WTC11 (cell line): ENCODE data around the gene TOB1. TPM values are rescaled to one million over a fixed set of nuclear protein-coding genes. Genes with fewer than 3 reads are reported as not detected.

Experiments used
- ATAC-seq: fragments of 200-7000 bp; cut with Tn5 transposase; 2 replicates; pipeline ENCODE4 v1.10.0; 2021; ENCODE audit warnings: mild to moderate bottlenecking, moderate library complexity
- CTCF ChIA-PET: fragments of 300-600 bp; sonication (Branson Sonifier 250); formaldehyde crosslinking; loops from one replicate; lab custom pipeline; 2021; ENCODE audit warnings: antibody characterized with exemption; lab: Charles Lee
- POLR2A ChIA-PET: fragments of 350-600 bp; sonication (Branson Sonifier 250); formaldehyde crosslinking; loops from one replicate; lab custom pipeline; 2021; ENCODE audit warnings: antibody characterized with exemption; lab: Charles Lee
- DNase-seq: peaks from one replicate; pipeline ENCODE4 v3.0.0; 2021; ENCODE audit warnings: low spot score
- H3K27ac Mint-ChIP-seq: 2 replicates; pipeline ENCODE4 v1.8.0; 2021; ENCODE audit warnings: mixed read lengths
- H3K27me3 Mint-ChIP-seq: 2 replicates; pipeline ENCODE4 v1.8.0; 2021; ENCODE audit warnings: low read depth, mild to moderate bottlenecking, moderate library complexity, mixed read lengths
- H3K36me3 Mint-ChIP-seq: 2 replicates; pipeline ENCODE4 v1.8.0; 2021; ENCODE audit warnings: mixed read lengths
- H3K4me1 Mint-ChIP-seq: 2 replicates; pipeline ENCODE4 v1.8.0; 2022; ENCODE audit warnings: mixed read lengths
- H3K4me3 Mint-ChIP-seq: 2 replicates; pipeline ENCODE4 v1.8.0; 2021; ENCODE audit warnings: mild to moderate bottlenecking, moderate library complexity, mixed read lengths
- H3K9me3 Mint-ChIP-seq: 2 replicates; pipeline ENCODE4 v1.8.0; 2021; ENCODE audit warnings: mixed read lengths
- ATF1 ChIP-seq: sonication (generic); formaldehyde crosslinking; IDR thresholded peaks from 2 replicates; pipeline ENCODE4 v1.8.1; 2023; ENCODE audit warnings: mild to moderate bottlenecking, moderate library complexity, missing genetic modification reagents
- ELF4 ChIP-seq: sonication (generic); formaldehyde crosslinking; IDR thresholded peaks from 2 replicates; pipeline ENCODE4 v1.8.1; 2022; ENCODE audit warnings: low read depth, mild to moderate bottlenecking, moderate library complexity, missing genetic modification reagents
- FOXJ3 ChIP-seq: sonication (generic); formaldehyde crosslinking; IDR thresholded peaks from 2 replicates; pipeline ENCODE4 v1.9.0; 2021; ENCODE audit warnings: missing genetic modification reagents, mild to moderate bottlenecking, borderline replicate concordance
- FOXK1 ChIP-seq: sonication (generic); formaldehyde crosslinking; IDR thresholded peaks from 2 replicates; pipeline ENCODE4 v1.8.0; 2022; ENCODE audit warnings: mild to moderate bottlenecking, moderate library complexity, missing genetic modification reagents
- FOXP1 ChIP-seq: sonication (generic); formaldehyde crosslinking; IDR thresholded peaks from 2 replicates; pipeline ENCODE4 v1.8.0; 2022; ENCODE audit warnings: missing genetic modification reagents, mild to moderate bottlenecking, moderate library complexity, borderline replicate concordance
- IRF1 ChIP-seq: sonication (generic); formaldehyde crosslinking; IDR thresholded peaks from 2 replicates; pipeline ENCODE4 v1.8.0; 2023; ENCODE audit warnings: missing genetic modification reagents
- JUN ChIP-seq: sonication (generic); formaldehyde crosslinking; IDR thresholded peaks from 2 replicates; pipeline ENCODE4 v1.8.0; 2023; ENCODE audit warnings: mild to moderate bottlenecking, missing genetic modification reagents
- MAX ChIP-seq: sonication (generic); formaldehyde crosslinking; IDR thresholded peaks from 2 replicates; pipeline ENCODE4 v1.8.0; 2022; ENCODE audit warnings: mild to moderate bottlenecking, missing genetic modification reagents
- MLX ChIP-seq: sonication (generic); formaldehyde crosslinking; IDR thresholded peaks from 2 replicates; pipeline ENCODE4 v1.8.1; 2023; ENCODE audit warnings: mild to moderate bottlenecking, missing genetic modification reagents, moderate library complexity
- MXD4 ChIP-seq: fragments of 250-450 bp; sonication (Bioruptor Pico); IDR thresholded peaks from 2 replicates; pipeline ENCODE4 v1.8.0; 2021; ENCODE audit warnings: mild to moderate bottlenecking, moderate library complexity, borderline replicate concordance
- MYBL2 ChIP-seq: sonication (generic); formaldehyde crosslinking; IDR thresholded peaks from 2 replicates; pipeline ENCODE4 v1.8.1; 2023; ENCODE audit warnings: mild to moderate bottlenecking, moderate library complexity, missing genetic modification reagents
- PRDM15 ChIP-seq: sonication (generic); formaldehyde crosslinking; IDR thresholded peaks from 2 replicates; pipeline ENCODE4 v1.8.0; 2022; ENCODE audit warnings: missing genetic modification reagents
- PRRX2 ChIP-seq: fragments of 250-450 bp; sonication (Bioruptor Pico); IDR thresholded peaks from 2 replicates; pipeline ENCODE4 v1.8.0; 2021; ENCODE audit warnings: mild to moderate bottlenecking
- TEAD4 ChIP-seq: sonication (generic); formaldehyde crosslinking; IDR thresholded peaks from 2 replicates; pipeline ENCODE4 v1.8.0; 2022; ENCODE audit warnings: mild to moderate bottlenecking, missing genetic modification reagents
- USF2 ChIP-seq: sonication (generic); formaldehyde crosslinking; IDR thresholded peaks from 2 replicates; pipeline ENCODE4 v1.8.1; 2023; ENCODE audit warnings: mild to moderate bottlenecking, missing genetic modification reagents, moderate library complexity
- ZNF138 ChIP-seq: sonication (generic); formaldehyde crosslinking; conservative IDR thresholded peaks from 2 replicates; pipeline ENCODE4 v1.8.1; 2022; ENCODE audit warnings: mild to moderate bottlenecking, moderate library complexity, missing genetic modification reagents
- ZNF232 ChIP-seq: sonication (generic); formaldehyde crosslinking; IDR thresholded peaks from 2 replicates; pipeline ENCODE4 v1.8.0; 2022; ENCODE audit warnings: mild to moderate bottlenecking, missing genetic modification reagents
- ZNF281 ChIP-seq: sonication (generic); formaldehyde crosslinking; IDR thresholded peaks from 2 replicates; pipeline ENCODE4 v1.8.0; 2023; ENCODE audit warnings: mild to moderate bottlenecking, missing genetic modification reagents
- ZNF416 ChIP-seq: fragments of 250-450 bp; sonication (Bioruptor Pico); IDR thresholded peaks from 2 replicates; pipeline ENCODE4 v1.9.0; 2021; ENCODE audit warnings: mild to moderate bottlenecking, inconsistent platforms
- total RNA-seq: library from RNA; stranded (reverse); gene quantifications from 3 replicates; pipeline ENCODE4 v1.2.3, GENCODE V29; 2021

TOB1 gene
- total RNA-seq, 1 experiment from 2014 or later = 36.0 TPM

GRCh38 chr17:50829332-50829731 is 36.8 kb downstream of the TOB1 start:
- H3K36me3 Mint-ChIP-seq = no peaks in the 10 kb centered on the region
- peak; percentile 51 for ATAC-seq

GRCh38 chr17:50828508-50829170 is 37.5 kb downstream of the TOB1 start:
- CTCF ChIA-PET = interaction anchor here (0.5 to 3.0 kb wide), 7 partner anchors 9 to 46 kb away, joined by 3 to 18 read pairs (median 7); no protein-coding TSS in a partner anchor
- no peak for TF ChIP-seq PRRX2 (CRISPR knock-in tag)
- TF ChIP-seq ZNF232 (CRISPR knock-in tag) = no peak
- TF ChIP-seq MLX (CRISPR knock-in tag) = no peak
- TF ChIP-seq MXD4 = no peak
- TF ChIP-seq FOXJ3 (CRISPR knock-in tag) = no peak
- TF ChIP-seq ZNF416 (CRISPR knock-in tag) = no peak
- no peak for TF ChIP-seq IRF1 (CRISPR knock-in tag)
- no peak for TF ChIP-seq USF2
- no peak for TF ChIP-seq PRDM15
- no peak for TF ChIP-seq ZNF138
- no peak for TF ChIP-seq FOXP1 (CRISPR knock-in tag)
- no peaks in the 10 kb centered on the region for H3K27me3 Mint-ChIP-seq
- H3K4me3 Mint-ChIP-seq = no peak overlapping the region
- no peaks in the 10 kb centered on the region for H3K36me3 Mint-ChIP-seq
- H3K4me1 Mint-ChIP-seq = peaks cover 39% of the 10 kb centered on the region
- H3K27ac Mint-ChIP-seq = peak overlapping the region; percentile 72; the same call in 1 of the 2 replicates
- ATAC-seq (no peak), DNase-seq (no peak)
- POLR2A ChIA-PET = interaction anchor here (0.5 to 0.7 kb wide), 2 partner anchors 228 to 416 kb away, joined by 3 to 4 read pairs; no protein-coding TSS in a partner anchor
- H3K9me3 Mint-ChIP-seq = peaks cover 3% of the 10 kb centered on the region

More at GRCh38 chr17:50829332-50829731, 36.8 kb downstream of the TOB1 start:
- Mint-ChIP-seq H3K9me3 (no peaks in the 10 kb centered on the region), H3K27me3 (no peaks in the 10 kb centered on the region), H3K4me3 (no peak overlapping the region), H3K27ac (peak overlapping the region; percentile 72), H3K4me1 (peaks cover 46% of the 10 kb centered on the region)
- TF ChIP-seq MYBL2 (CRISPR knock-in tag) = no peak
- TF ChIP-seq MLX (CRISPR knock-in tag) = no peak
- TF ChIP-seq ELF4 (CRISPR knock-in tag) = no peak
- TF ChIP-seq JUN (CRISPR knock-in tag) = no peak
- no peak for TF ChIP-seq FOXP1 (CRISPR knock-in tag)
- no peak for TF ChIP-seq ZNF416 (CRISPR knock-in tag)
- TF ChIP-seq TEAD4 = no peak
- no peak for TF ChIP-seq MAX (CRISPR knock-in tag)
- no peak for TF ChIP-seq ZNF281 (CRISPR knock-in tag)
- TF ChIP-seq ATF1 = no peak
- TF ChIP-seq FOXK1 = no peak
- TF ChIP-seq ZNF232 (CRISPR knock-in tag) = no peak
- no peak for DNase-seq
- ChIA-PET CTCF (interaction anchor here (1.1 to 3.0 kb wide), 5 partner anchors 13 to 127 kb away, joined by 5 to 18 read pairs (median 13); no protein-coding TSS in a partner anchor), POLR2A (no interaction called here)
